ENCODE results near the gene WWTR1. TPM values are rescaled to one million over a fixed set of nuclear protein-coding genes. Genes with fewer than 3 reads are reported as not detected.

WWTR1 gene
- total RNA-seq, 1 donor = 0.54 TPM

- DNase-seq (ENCODE audit: low read depth in 2 of 3, low spot score in 2 of 3) = no peak
Measured at GRCh38 chr3:149655826-149656574, 1.8 kb downstream of the WWTR1 start.

- DNase-seq (ENCODE audit: low read depth in 2 of 3, low spot score in 2 of 3) = no peak
Measured at GRCh38 chr3:149654188-149654601, 3.6 kb downstream of the WWTR1 start.

DNA sequence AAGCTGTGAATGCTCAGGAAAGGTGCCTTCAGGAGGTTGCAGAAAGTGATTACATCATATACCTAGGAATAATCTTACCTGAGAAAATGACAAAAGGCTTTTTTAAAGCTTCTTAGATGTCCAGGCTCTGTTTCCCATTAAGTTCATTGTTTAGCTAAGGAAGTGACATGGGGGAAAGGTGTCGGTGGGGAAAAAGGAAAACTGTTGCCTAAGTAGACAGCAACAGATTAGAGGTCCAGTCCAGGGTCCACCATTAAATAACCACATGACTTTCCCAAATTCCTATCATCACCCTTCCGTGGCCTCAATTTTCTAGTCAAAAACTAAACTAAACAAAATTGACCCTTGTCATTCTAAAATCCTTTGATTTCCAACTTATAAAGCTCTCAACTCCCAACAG is 4.3 kb downstream of the WWTR1 start:
- no peak for DNase-seq (ENCODE audit: low read depth in 2 of 3, low spot score in 2 of 3)

- DNase-seq (ENCODE audit: low read depth in 2 of 3, low spot score in 2 of 3) = no peak
Measured at GRCh38 chr3:149653136-149653535, 4.7 kb downstream of the WWTR1 start.

DNA sequence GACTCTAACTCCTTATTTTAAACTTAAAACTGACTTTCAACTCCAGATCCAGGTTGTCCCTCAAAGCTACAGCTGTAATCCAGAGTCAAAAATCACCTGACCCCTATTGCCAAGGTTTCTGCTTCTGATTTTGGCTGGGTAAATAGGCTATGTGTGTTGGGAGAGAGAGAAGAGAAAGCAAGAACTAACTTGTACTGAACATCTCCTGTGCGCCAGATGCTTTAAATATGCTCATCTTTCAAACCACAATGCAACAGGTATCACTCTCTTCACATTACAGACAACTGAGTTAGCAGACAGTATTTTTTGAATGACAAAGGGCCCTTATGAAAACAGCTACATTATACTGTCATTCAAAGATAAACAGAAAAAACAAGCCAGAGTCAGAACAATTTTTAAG is 7.0 kb downstream of the WWTR1 start:
- no peak for DNase-seq (ENCODE audit: low read depth in 2 of 3, low spot score in 2 of 3)

DNA sequence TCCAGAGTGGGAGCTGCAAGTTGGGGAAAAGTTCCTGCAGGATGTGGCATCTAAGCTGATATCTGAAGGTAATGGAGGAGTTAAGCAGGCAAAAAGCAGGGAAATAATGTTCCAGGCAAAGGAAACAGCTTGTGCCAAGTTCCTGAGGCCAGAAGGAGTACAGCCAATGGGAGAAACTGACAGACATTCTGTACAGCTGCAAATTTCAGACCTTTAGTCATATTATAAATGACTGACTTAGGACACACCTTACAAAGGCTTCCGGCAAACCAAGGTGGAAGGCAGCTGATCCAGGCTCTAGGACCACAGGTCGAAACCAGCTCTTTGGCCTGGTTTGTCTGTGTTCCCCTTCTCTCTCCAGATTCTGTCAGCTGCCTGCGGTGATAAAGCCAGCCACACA is 9.3 kb downstream of the WWTR1 start:
- DNase-seq (ENCODE audit: low read depth in 2 of 3, low spot score in 2 of 3) = no peak

GRCh38 chr3:149647812-149648211 is 10.0 kb downstream of the WWTR1 start:
- DNase-seq (ENCODE audit: low read depth in 2 of 3, low spot score in 2 of 3) = no peak

DNA sequence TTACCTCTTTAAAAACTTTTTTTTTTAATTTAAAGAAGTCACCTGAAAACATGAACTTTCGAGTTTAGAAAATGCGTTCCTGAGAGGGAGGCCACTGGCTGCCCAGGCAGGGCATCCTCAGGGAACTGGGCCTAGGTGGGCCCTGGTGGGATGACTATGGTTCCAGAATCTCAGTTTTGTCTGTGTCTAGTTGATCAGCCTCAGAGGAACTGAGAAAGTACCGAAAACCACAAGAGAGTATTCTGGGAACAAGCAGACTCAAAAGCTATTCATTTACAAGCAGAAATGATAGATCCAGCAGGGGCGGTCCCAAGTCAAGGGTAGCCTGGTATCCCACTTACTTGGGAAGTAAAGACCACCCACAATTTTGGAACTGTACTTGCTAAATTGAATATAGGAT is 10.5 kb downstream of the WWTR1 start:
- no peak for DNase-seq (ENCODE audit: low read depth in 2 of 3, low spot score in 2 of 3)

- DNase-seq (ENCODE audit: low read depth in 2 of 3, low spot score in 2 of 3) = peak in 1 of 3 donors; percentile 8
Measured at GRCh38 chr3:149646181-149646766, 11.6 kb downstream of the WWTR1 start.

- no peak for DNase-seq (ENCODE audit: low read depth in 2 of 3, low spot score in 2 of 3)
Measured at GRCh38 chr3:149643963-149644362, 13.9 kb downstream of the WWTR1 start.

DNA sequence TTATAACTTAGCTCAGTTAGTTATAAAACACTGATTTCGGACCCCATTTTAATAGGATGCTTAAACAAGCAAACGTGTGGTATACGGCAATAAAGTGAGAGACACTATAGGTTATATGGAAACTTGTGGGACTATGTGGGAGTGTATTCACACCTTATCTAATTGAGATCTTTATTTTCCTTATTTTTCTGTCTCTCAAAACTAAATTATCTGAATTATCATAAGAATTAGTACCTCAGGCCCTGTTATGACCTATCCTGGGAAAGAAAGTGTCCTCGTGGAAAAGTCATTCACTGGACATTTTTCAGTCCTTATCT is 14.4 kb downstream of the WWTR1 start:
- no peak for DNase-seq (ENCODE audit: low read depth in 2 of 3, low spot score in 2 of 3)

- DNase-seq (ENCODE audit: low read depth in 2 of 3, low spot score in 2 of 3) = no peak
Measured at GRCh38 chr3:149640976-149641728, 16.7 kb downstream of the WWTR1 start.

DNA sequence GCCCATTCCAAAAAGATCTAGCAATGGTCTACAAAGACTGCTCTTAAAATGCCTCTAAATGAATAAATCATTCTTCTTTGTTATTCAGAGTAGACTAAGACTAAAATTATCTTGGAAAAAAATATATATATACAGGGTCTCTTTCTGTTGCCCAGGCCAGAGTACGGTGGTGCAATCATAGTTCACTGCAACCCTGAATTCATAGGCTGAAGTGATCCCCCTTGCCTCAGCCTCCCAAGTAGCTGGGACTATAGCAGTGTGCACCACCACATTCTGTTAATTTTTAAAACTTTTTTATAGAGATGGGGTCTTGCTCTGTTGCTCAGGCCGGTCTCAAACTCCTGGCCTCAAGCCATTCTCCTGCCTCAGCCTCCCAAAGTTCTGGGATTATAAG is 18.7 kb downstream of the WWTR1 start:
- DNase-seq (ENCODE audit: low read depth in 2 of 3, low spot score in 2 of 3) = no peak

- DNase-seq (ENCODE audit: low read depth in 2 of 3, low spot score in 2 of 3) = no peak
Measured at GRCh38 chr3:149638228-149639092, 19.4 kb downstream of the WWTR1 start.

- DNase-seq (ENCODE audit: low read depth in 2 of 3, low spot score in 2 of 3) = no peak
Measured at GRCh38 chr3:149635396-149635795, 22.4 kb downstream of the WWTR1 start.

GRCh38 chr3:149634573-149634972 is 23.3 kb downstream of the WWTR1 start:
- no peak for DNase-seq (ENCODE audit: low read depth in 2 of 3, low spot score in 2 of 3)

DNA sequence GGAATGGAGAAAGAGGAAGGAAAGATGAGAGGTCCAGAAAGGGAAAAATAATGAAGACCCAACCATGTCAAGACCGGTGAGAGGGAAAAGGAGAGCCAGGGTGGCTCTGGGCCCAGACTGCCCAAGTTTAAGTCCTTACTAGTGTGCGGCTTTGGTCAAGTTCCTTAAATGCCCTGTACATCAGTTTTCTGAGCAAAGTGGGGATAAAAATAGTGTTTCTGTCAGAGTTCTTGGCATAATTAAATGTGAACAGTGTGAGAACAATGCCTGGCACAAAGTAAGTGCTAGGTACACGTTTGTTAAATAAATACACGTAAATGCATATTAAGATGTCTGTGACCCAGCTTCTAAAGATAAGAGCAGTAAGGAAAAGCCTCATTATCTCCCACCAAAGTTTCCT is 23.8 kb downstream of the WWTR1 start:
- no peak for DNase-seq (ENCODE audit: low read depth in 2 of 3, low spot score in 2 of 3)

GRCh38 chr3:149632225-149632624 is 25.6 kb downstream of the WWTR1 start:
- DNase-seq (ENCODE audit: low read depth in 2 of 3, low spot score in 2 of 3) = no peak

- no peak for DNase-seq (ENCODE audit: low read depth in 2 of 3, low spot score in 2 of 3)
Measured at GRCh38 chr3:149630806-149631205, 27.0 kb downstream of the WWTR1 start.

DNA sequence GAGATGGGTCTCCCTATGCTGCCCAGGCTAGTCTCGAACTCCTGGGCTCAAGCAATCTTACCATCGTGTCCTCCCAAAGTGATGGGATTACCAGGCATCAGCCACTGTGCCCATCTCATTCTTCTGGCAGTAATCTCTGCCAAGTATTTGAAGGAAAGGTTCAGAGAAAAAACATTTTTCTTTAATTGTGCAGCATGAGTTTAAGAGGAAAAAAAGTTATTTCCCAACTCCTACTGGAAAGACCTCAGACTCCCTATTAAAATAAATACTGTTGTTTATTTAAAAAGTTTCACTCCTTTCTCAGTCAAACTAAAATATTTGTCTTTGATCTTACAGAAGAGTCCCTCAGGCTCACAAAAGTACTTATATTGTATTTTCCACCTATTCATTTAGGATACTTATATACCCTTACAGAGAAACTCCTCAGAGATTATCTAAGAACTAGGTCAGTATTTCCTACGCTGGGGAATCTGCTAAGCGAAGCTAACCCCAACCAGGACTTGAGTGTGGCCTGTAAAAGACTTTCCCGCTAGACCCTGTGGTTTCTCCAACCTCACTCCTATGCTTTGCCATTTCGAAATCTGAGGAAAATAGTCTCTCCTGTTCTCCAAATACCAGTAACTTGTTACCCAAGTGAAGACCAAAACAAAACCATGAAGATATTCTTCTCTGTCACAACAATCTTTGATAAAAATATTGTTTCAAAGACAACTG is 28.7 kb downstream of the WWTR1 start:
- DNase-seq (ENCODE audit: low read depth in 2 of 3, low spot score in 2 of 3) = no peak
